Measurements from ENCODE around the gene DENR. TPM values are rescaled to one million over a fixed set of nuclear protein-coding genes. Genes with fewer than 3 reads are reported as not detected.

DENR gene
- total RNA-seq, 1 experiment from 2014 or later, result 116 TPM

- H3K4me1 ChIP-seq (ENCODE audit: insufficient read depth, low read length, poor library complexity, severe bottlenecking), result no peaks in the 10 kb centered on the region
- TF ChIP-seq CTCF (conservative IDR thresholded peaks at IDR 0.05; ENCODE audit: low read depth, low read length) (no peak), EZH2 (IDR thresholded peaks at IDR 0.05; ENCODE audit: borderline replicate concordance, low read depth, low read length, poor library complexity, severe bottlenecking) (no peak)
- CTCF ChIA-PET, result no interaction called here
- H3K9me3 ChIP-seq (ENCODE audit: low read depth, low read length, poor library complexity, severe bottlenecking), result no peaks in the 10 kb centered on the region
- no TSS peak for BruUV-seq (replicated peaks)
- no peak for DNase-seq (ENCODE audit: low spot score)
- H3K27me3 ChIP-seq (replicated peaks; ENCODE audit: insufficient read depth, low read depth, low read length, poor library complexity), result no peaks in the 10 kb centered on the region
- intact Hi-C loops (cut with micrococcal nuclease; ENCODE audit: unreplicated experiment), result no loop called here
- H3K4me3 ChIP-seq (ENCODE audit: low read depth, low read length, poor library complexity, severe bottlenecking), result no peak overlapping the region
- POLR2A ChIA-PET (ENCODE audit: low non-redundant PET), result no interaction called here
- H3K27ac ChIP-seq (ENCODE audit: low read depth, low read length, poor library complexity, severe bottlenecking), result no peak overlapping the region
- no peaks in the 10 kb centered on the region for H3K36me3 ChIP-seq (ENCODE audit: insufficient read depth, low read length, poor library complexity, severe bottlenecking)
Measured at GRCh38 chr12:122811777-122812176, 59.2 kb downstream of the DENR start.

- TF ChIP-seq CTCF (conservative IDR thresholded peaks at IDR 0.05; ENCODE audit: low read depth, low read length) (no peak), EZH2 (IDR thresholded peaks at IDR 0.05; ENCODE audit: borderline replicate concordance, low read depth, low read length, poor library complexity, severe bottlenecking) (no peak)
- CTCF ChIA-PET, result no interaction called here
Measured at GRCh38 chr12:122813310-122813713, 60.7 kb downstream of the DENR start.

GRCh38 chr12:122819209-122819785, 66.7 kb downstream of the DENR start:
- intact Hi-C loops (cut with micrococcal nuclease; ENCODE audit: unreplicated experiment), result no loop called here
- no peak overlapping the region for H3K27ac ChIP-seq (ENCODE audit: low read depth, low read length, poor library complexity, severe bottlenecking)
- H3K4me1 ChIP-seq (ENCODE audit: insufficient read depth, low read length, poor library complexity, severe bottlenecking), result no peaks in the 10 kb centered on the region
- H3K4me3 ChIP-seq (ENCODE audit: low read depth, low read length, poor library complexity, severe bottlenecking), result no peak overlapping the region
- BruUV-seq (replicated peaks), result no TSS peak
- no peaks in the 10 kb centered on the region for H3K36me3 ChIP-seq (ENCODE audit: insufficient read depth, low read length, poor library complexity, severe bottlenecking)
- POLR2A ChIA-PET (ENCODE audit: low non-redundant PET), result no interaction called here
- CTCF ChIA-PET, result no interaction called here
- no peaks in the 10 kb centered on the region for H3K9me3 ChIP-seq (ENCODE audit: low read depth, low read length, poor library complexity, severe bottlenecking)
- H3K27me3 ChIP-seq (replicated peaks; ENCODE audit: insufficient read depth, low read depth, low read length, poor library complexity), result no peaks in the 10 kb centered on the region
- TF ChIP-seq EZH2 (IDR thresholded peaks at IDR 0.05; ENCODE audit: borderline replicate concordance, low read depth, low read length, poor library complexity, severe bottlenecking) (no peak), CTCF (conservative IDR thresholded peaks at IDR 0.05; ENCODE audit: low read depth, low read length) (no peak)
- no peak for DNase-seq (ENCODE audit: low spot score)

More at GRCh38 chr12:122813310-122813713, 60.7 kb downstream of the DENR start:
- BruUV-seq (replicated peaks), result no TSS peak
- no peaks in the 10 kb centered on the region for H3K4me1 ChIP-seq (ENCODE audit: insufficient read depth, low read length, poor library complexity, severe bottlenecking)
- no peak for DNase-seq (ENCODE audit: low spot score)
- POLR2A ChIA-PET (ENCODE audit: low non-redundant PET), result no interaction called here
- intact Hi-C loops (cut with micrococcal nuclease; ENCODE audit: unreplicated experiment), result no loop called here
- no peaks in the 10 kb centered on the region for H3K36me3 ChIP-seq (ENCODE audit: insufficient read depth, low read length, poor library complexity, severe bottlenecking)
- H3K4me3 ChIP-seq (ENCODE audit: low read depth, low read length, poor library complexity, severe bottlenecking), result no peak overlapping the region
- H3K27ac ChIP-seq (ENCODE audit: low read depth, low read length, poor library complexity, severe bottlenecking), result no peak overlapping the region
- no peaks in the 10 kb centered on the region for H3K9me3 ChIP-seq (ENCODE audit: low read depth, low read length, poor library complexity, severe bottlenecking)
- H3K27me3 ChIP-seq (replicated peaks; ENCODE audit: insufficient read depth, low read depth, low read length, poor library complexity), result no peaks in the 10 kb centered on the region
